ENCODE results near the gene BTN3A1.
A peak's percentile ranks its signal among the peaks of the same experiment; 100 is the strongest.
"Not testable (repeated sequence)": the region's sequence is repeated elsewhere in the genome, so short reads cannot be mapped to it uniquely, and the experiment has no call there.

Gene BTN3A1

GRCh38 chr6:26447257-26447656 lies 45.2 kb downstream of the BTN3A1 start:
- DNase-seq, result no peak

DNA sequence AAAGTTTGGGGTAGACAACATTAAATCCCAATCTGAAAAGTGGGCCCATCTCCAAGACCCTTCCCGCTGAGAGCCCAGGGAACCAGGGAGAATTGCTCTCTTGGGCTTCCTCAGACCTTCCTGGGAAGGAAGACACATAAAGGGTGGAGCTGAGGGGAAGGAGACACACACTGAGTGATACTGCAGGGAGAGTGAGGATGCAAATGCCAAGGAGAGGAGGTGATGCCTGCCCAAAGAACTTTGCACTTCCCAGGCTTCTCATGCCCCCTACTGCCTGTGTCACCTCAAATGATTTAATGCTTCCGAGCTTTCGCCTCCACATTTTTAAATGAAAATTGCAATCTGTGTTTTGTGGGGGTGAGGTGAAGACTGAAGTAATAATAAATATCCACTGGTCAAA lies 48.2 kb downstream of the BTN3A1 start:
- no peak for DNase-seq

DNA sequence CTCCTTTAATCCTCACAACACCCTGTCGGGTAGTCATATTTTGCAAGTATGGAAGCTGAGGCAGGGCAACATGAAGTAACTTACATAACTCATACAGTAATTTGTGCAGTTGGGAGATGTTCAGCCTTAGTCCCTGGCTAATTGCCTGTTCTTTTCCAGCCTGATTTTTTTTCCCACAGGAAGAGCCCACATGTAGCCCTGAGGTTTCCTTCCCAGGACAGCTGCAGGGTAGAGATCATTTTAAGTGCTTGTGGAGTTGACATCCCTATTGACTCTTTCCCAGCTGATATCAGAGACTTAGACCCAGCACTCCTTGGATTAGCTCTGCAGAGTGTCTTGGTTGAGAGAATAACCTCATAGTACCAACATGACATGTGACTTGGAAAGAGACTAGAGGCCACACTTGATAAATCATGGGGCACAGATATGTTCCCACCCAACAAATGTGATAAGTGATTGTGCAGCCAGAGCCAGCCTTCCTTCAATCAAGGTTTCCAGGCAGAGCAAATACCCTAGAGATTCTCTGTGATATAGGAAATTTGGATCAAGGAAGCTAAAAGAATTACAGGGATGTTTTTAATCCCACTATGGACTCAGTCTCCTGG lies 50.7 kb downstream of the BTN3A1 start:
- DNase-seq, result no peak

- DNase-seq, result peak; percentile 17
Measured at GRCh38 chr6:26454631-26455030, 52.6 kb downstream of the BTN3A1 start.

GRCh38 chr6:26455357-26455970 lies 53.4 kb downstream of the BTN3A1 start:
- no peak for DNase-seq

- DNase-seq, result peak; percentile 77
Measured at GRCh38 chr6:26457264-26457805, 55.3 kb downstream of the BTN3A1 start.

- DNase-seq, result peak; percentile 96
Measured at GRCh38 chr6:26457806-26458688, 56.0 kb downstream of the BTN3A1 start, which contains the start of gene BTN2A1. BTN2A1 (plus strand) TSS chr6:26457955; CDS start chr6:26458637, 682 bp downstream.

DNA sequence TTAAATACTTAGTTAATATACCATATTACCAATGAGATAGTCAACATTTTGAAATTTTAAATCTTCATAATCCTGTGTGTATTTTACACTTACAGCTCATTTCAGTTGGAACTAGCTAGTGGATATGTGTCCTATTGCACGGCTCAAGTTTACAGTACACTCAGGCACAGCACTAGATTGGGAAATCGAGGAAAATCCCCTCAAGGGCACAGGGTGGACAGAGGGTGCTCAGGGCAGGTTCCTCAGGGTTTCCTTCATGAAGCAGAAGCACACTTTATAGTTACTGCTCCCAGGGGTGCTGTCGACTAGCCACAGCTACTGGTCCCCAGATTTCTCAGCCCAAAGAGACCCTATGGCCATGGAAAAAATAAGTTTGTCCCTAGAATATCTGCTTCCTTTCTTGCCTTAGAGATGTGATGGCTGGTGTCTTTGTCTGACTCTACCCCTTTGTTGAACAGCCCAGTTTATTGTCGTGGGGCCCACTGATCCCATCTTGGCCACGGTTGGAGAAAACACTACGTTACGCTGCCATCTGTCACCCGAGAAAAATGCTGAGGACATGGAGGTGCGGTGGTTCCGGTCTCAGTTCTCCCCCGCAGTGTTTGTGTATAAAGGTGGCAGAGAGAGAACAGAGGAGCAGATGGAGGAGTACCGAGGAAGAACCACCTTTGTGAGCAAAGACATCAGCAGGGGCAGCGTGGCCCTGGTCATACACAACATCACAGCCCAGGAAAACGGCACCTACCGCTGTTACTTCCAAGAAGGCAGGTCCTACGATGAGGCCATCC lies 57.1 kb downstream of the BTN3A1 start:
- no peak for DNase-seq

- not testable (repeated sequence) for DNase-seq
Measured at GRCh38 chr6:26461353-26461752, 59.3 kb downstream of the BTN3A1 start.

GRCh38 chr6:26464014-26464413 lies 61.9 kb downstream of the BTN3A1 start:
- no peak for DNase-seq

- DNase-seq, result no peak
Measured at GRCh38 chr6:26464416-26465131, 62.5 kb downstream of the BTN3A1 start.
